HUDEP-2 (cell line): ENCODE data around the gene MAP6D1.
A peak's percentile ranks its signal among the peaks of the same experiment; 100 is the strongest.
"Not testable (repeated sequence)": the region's sequence is repeated elsewhere in the genome, so short reads cannot be mapped to it uniquely, and the experiment has no call there.

ENCODE experiments used
- DNase-seq, 76 experiments: peaks; one replicate each; lab custom pipeline; 2025; ENCODE audit not compliant: unreplicated experiment in 76 of 76; lab: John Stamatoyannopoulos, UW

The MAP6D1 gene

DNA sequence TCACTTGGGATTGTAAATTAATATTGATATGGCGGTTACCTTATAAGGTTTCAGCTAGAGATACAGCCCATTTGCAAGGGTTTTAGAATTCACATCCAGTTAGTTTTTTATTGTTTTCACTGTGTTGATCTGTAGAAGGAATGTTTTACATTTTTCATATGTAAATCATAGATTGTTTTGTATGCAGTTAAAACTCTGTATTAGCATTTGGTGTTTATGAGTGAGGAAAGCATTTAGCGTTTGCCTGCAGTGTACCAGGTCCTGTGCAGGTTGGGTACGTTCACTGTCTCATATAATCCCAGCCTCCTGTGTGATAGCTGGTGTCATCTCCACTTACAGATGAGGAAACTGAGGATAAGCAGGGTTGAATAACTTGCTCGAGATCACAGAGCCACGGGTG lies 23.8 kb downstream of the MAP6D1 start:
- DNase-seq, result no peak

DNA sequence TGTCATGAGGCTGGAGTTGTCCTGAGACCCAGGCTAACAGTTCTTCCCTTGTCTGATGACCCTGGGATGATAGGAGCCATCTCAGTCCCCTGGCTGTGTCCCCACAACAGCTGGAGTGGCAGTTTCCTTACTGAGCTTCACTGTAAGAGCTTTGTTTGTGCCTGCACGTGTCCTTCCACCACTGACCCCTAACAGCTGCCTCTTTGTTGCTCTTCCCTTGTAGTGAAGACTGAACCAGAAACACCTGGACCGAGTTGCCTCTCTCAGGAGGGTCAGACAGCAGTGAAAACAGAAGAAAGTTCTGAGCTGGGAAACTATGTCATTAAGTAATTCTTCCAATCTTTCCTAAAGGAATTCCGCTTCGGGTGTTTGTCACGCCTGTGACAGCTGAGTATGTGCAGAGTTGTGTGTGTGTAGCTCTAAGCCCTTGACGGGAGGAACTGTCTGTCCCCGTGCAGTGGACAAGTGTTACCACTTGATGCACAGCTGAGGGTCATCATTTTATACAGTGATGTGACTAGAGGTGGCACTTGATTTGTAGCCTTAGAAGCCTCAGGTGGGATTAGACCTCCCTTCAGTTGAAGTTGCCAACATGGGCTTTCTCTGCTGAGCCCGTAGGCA lies 25.0 kb downstream of the MAP6D1 start:
- DNase-seq, result no peak

DNA sequence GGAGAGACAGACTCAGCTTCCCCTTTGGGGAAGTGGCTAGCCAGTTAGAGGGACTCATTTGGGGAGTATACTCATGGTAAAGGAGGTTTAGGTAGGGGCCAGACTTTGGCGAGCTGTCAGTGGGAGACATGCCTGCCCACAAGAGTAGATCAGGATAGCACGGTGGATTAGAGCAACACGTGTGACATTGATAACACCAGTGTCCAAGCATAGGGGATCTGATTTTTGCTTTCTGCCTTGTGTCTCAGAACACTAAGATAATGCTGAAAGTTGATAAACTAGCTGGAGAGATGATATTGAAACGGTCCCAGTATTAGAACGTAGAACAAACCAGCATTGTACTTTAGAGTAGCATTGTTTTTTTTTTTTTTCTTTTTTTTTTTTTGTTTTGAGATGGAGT lies 25.9 kb downstream of the MAP6D1 start:
- DNase-seq, result peak in 36 of 76 experiments; percentile 3 to 64 (median 27)

DNA sequence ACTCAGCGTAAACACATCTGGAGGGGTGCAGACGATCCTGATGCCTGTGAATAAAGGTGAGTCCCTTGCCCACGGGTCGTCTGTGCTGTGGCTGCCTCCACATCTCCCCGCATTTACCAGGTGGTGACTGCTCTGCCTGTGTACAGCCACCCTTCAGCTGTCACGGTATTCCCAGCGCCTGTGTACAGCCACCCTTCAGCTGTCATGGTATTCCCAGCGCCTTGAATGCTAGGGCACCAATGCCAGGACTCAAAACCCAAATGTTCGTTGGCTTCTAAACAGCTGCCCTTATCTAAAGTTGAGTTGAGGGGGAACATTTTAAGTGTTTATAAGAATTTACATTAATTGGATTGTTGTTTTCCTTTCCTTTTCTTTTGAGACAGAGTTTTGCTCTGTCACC lies 27.4 kb downstream of the MAP6D1 start:
- no peak for DNase-seq

DNA sequence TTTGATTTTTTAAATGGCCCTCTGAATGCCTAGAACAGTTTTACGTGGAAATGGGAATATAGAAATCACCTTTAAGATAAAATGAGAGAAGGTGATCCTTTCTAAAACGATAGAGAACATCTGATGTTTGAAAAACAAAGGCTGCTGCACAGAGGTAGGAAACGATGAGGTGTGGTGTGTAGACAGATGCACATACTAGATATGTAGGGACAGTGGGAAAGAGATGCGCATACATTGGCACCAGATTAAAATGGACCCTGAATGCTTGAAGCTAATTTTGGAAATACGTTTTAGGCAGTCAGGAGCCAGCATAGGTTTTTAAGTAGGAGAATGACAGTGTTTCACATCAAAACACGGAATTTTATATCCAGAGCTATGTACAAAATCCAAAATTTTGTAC lies 29.0 kb downstream of the MAP6D1 start:
- DNase-seq, result no peak

DNA sequence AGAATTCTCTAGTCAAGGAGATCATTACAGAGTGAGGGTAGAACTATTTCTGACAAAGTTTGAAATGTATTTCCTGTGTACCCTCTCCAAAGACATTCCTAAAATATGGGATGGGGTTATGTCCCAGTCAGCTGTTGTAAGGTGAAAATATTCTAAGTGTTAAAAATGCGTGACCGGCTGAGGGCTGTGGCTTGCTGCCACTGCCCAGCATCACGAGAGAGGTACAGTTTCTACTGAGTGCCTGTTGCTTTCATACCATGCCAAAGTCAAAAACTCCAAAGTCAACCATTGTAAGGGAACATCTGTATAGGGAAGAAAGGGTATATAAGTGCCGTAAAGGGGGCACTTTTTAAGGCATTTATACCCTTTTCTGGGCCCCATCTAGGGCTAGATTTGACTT lies 30.9 kb downstream of the MAP6D1 start:
- DNase-seq, result no peak

DNA sequence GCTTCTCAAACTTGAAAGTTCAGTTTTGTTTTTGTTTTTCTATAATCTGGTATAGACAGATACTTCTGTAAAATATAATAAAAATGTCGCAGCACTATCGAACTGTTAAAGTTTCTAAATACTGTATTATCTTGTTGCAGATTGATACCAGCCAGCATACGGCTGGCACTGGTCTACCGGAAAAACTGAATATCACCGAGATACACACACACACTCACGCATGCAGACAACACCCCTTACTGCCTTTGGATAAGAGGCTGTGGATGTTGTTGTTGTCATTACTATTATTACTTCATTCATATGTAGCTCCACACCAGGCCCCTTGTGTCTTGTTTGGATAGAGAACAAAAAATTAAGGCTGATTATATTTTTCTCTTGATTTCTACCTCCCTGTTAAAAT lies 32.4 kb downstream of the MAP6D1 start:
- peak in 45 of 76 experiments; percentile 4 to 71 (median 28) for DNase-seq

DNA sequence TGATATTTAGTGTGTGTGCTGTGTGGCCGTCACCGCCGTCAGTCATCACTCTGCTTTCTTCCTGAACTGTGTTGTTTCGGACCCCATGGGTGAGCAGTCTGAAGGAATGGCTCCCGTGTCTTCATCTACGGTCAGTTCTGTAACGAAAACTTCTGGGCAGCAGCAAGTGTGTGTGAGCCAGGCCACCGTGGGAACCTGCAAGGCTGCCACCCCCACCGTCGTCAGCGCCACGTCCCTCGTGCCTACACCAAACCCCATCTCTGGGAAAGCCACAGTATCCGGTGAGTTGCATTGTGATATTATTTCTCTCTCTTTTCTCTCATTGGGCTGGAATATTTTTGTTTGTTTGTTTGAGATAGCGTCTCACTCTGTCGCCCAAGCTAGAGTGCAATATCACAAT lies 34.7 kb downstream of the MAP6D1 start:
- DNase-seq, result peak in 6 of 76 experiments; percentile 1 to 40 (median 7)

DNA sequence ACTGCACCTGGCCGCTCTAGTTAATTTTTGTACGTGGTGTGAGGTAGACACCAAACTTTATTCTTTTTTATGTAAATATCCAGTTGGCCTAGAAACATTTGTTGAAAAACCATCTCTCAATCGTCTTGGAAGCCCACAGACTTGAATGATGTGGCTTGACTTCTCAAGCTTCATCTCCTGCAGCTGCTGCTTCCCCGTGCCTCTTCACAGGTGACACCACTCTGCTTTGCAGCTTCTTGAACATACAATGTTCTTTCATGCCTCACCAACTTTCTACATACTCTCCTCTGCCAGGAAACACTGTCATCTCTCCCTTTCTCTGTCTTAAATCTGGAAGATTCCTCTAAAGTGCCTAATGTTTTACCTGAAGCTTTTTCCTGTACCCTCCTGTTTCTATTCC lies 35.6 kb downstream of the MAP6D1 start:
- DNase-seq, result no peak

DNA sequence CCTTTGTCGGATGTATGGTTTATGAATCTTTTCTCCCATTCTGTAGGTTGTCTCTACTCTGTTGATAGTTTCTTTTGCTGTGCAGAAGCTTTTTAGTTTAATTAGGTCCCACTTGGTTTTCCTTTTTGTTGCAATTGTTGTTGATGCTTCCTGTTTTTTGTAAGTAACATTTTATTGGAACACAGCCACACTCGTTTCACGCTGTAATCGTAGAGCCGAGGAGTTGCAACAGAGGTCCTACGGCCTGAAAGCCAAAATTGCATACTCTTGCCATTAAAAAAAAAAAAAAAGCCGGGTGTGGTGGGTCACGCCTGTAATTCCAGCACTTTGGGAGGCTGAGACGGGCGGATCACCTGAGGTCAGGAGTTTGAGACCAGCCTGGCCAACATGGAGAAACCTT lies 40.9 kb downstream of the MAP6D1 start:
- not testable (repeated sequence) for DNase-seq

DNA sequence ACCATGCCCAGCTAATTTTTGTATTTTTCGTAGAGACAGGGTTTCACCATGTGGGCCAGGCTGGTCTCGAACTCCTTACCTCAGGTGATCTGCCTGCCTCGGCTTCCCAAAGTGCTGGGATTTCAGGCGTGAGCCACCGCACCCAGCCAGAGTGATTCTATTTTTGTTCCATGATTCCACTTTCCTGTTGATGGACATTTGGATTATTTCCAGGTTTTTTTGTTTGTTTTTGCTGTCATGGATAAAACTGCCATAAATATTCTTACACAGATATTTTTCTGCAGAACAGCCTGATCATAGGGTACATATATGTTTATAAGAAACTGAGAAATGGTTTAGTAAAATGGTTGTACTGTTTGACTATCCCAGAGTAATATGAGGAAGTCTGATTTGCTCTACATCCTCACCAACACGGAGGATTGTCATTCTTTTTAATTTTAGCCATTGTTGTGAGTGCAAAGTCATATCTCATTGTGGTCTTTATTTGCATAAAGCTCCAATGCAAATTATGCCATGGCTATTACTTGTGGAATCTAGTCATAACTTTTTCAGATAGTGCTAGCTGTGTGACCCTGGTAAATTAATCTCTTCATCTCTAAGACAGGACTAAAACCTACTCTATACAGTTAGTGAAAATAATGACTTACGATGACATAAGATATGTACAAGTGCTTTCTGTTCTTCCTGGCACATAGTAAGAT lies 42.7 kb downstream of the MAP6D1 start:
- no peak for DNase-seq

DNA sequence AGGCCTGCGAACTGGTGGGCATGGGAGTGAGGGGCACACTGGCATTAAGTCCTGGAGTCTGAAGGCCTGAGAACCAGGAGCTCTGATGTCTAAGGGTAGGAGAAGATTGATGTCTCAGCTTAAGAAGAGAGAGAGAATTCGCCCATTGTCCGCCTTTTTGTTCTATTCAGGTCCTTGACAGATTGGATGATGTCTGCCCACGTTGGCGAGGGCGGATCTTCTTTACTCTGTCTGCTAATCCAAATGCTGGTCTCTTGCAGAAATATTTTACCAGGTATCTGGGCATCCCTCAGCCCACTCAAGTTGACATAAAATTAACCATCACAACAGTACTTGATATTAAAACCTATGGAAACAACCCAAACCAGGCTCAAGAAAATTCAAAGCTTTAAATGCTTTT lies 44.1 kb downstream of the MAP6D1 start:
- no peak for DNase-seq

DNA sequence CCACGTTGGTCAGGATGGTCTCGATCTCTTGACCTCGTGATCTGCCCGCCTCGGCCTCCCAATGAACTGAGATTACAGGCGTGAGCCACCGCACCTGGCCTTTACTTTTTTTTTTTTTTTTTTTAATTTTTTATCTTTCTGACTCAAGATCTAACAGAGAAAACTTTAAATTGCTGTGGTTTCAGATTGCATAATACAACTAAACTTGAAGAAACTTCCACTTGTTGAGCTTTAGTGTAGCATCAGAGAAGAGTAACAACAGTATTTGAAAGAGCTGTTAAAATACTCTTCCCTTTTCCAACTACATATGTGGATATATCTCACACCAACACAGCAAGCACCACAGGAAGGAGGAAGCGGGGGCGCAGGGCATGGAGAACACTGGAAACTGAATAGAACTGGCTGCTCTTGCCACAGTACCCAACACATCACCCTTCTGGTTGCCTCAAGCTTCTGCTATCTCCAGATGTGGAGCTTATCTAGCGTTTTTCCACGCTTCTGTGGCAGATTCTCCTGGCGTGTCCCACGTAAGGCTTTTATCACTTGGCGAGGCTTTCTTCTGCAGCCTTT lies 45.4 kb downstream of the MAP6D1 start:
- peak in 13 of 76 experiments; percentile 1 to 48 (median 8) for DNase-seq

DNA sequence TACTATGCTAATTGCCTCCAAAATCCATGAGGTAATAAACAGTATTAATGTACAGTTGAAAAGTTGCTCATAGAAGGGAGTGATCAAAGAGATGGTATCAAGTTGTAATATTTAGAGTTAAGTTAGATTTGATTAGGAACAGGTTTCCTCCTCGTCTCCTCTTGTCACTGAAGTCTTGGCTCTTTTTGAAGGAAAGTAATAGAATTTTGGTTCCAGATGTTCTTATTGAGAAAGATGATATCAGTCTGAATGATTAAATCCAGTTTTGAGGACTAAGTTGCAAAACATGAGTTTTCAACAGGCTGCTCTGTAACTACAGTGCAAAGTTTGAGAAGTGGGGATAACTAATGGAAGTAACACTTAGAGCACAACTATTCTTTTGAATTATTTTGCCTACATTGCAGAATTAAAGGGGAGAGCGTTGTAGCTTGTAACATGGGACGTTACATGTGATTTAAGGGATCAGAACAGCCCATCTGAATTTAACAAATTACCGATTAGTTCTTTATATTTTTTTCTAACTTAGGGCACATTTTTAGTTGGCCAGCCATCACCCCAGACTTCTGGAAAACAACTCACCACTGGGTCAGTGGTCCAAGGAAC lies 48.3 kb downstream of the MAP6D1 start:
- no peak for DNase-seq

DNA sequence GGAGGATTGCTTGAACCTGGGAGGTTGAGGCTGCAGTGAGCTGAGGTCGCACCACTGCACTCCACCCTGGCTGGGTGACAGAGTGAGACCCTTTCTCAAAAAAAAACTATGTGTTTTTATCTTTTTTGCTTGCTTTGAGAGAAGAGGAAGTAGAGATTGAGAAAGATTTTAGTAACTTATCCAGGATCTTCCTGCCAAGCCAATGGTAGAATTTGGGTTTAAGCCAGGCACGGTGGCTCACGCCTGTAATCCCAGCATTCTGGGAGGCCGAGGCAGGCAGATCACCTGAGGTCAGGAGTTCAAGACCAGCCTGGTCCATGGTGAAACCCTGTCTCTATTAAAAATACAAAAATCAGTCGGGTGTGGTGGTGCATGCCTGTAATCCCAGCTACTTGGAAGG lies 48.9 kb downstream of the MAP6D1 start:
- not testable (repeated sequence) for DNase-seq

DNA sequence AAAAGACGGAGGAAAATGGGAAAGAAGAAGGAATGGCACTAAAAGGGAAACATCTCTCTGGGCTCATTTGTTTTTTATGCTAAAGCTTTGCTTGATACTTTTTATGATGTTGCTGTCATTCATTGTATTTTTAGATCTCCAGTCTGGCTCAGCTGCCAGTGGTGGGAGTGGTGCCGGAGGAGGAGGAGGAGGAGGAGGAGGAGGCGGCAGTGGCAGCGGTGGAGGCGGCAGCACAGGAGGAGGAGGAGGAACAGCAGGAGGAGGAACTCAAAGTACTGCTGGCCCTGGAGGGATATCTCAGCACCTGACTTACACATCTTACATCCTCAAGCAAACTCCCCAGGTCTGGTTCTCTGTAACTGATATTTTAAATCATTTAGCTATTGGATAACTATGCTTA lies 49.6 kb downstream of the MAP6D1 start:
- DNase-seq, result peak in 40 of 76 experiments; percentile 2 to 62 (median 23)

DNA sequence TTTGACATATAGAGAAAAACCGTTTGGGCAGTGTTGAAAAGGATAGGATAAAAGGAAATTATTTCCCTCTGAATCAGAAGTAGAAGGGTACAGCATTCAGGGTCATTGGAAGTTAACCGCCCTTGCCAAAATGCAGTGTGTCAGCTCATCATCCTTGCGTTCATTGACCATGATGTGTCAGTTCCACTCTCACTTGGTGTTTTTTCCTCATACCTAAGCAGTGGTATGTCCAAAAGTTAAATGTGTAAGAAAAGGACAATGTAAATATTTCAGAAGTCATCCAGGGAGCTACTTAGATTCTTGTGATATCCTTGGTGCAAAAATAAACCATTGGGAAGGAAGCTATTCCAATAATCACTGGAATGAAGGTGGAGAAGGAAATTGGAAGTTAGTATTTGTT lies 50.7 kb downstream of the MAP6D1 start:
- no peak for DNase-seq

DNA sequence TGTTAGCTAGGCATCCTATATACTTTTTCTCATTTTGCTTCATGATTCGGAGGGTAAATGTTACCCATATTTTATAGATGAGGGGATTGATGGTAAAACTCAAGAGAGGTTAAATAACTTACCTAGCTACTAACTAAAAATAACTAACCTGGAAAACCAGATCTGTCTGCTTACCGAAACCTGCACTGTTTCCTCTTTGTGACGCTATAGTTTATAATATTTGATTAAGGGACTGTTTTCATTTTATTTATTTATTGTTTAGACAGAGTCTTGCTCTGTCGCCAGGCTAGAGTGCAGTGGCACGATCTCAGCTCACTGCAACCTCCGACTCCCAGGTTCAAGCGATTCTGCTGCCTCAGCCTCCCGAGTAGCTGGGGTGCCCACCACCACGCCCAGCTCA lies 55.9 kb downstream of the MAP6D1 start:
- DNase-seq, result no peak

DNA sequence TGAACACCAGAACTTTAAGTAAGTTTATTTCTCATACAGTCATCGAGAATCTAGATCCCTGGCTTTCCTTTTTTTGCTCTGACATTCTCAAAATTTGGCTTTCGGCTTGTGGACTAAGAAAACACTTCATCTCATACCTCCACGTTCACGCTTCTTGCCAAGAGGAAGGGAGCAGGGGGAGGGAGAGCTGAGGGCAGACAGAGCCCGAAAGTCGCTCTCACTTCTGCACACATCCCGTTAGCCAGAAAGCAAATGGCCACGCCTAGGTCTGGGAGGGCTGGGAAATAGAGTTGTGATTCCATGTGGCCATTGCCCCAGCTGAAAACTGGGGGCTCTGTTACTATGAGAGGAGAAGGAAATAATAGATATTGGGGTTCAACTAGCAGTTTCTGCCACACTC lies 57.3 kb downstream of the MAP6D1 start:
- no peak for DNase-seq

DNA sequence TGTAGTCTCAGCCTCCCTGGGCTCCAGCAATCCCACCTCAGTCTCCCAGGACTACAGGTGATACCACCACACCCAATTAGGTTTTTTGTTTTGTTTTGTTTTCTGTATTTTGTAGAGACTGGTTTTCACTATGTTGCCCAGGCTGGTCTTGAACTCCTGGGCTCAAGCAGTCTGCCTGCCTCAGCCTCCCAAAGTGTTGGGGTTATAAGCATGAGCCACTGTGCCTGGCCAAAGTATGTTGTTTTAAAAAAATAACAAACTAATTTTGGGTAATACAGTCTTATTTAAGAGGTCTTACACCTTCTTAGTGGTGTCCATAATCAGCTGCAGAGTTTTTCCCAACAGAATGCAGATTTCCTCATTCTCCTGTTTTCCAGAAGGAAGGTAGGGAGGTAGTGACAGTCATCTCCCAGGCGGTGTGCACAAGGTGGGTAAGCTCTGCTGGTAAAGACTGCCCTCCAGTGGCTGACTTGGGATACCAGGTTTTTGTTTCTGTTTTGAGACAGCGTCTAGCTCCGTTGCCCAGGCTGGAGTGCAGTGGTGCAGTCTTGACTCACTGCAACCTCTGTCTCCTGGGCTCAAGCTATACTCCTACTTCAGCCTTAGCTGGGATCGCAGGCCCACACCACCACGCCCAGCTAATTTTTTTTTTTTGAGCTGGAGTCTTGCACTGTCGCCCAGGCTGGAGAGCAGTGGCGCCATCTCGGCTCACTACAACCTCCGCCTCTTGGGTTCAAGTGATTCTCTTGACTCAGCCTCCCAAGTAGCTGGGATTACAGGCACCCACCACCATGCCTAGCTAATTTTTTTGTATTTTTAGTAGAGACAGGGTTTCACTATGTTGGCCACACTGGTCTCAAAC lies 58.4 kb downstream of the MAP6D1 start:
- DNase-seq, result peak in 64 of 76 experiments; percentile 1 to 72 (median 39)

DNA sequence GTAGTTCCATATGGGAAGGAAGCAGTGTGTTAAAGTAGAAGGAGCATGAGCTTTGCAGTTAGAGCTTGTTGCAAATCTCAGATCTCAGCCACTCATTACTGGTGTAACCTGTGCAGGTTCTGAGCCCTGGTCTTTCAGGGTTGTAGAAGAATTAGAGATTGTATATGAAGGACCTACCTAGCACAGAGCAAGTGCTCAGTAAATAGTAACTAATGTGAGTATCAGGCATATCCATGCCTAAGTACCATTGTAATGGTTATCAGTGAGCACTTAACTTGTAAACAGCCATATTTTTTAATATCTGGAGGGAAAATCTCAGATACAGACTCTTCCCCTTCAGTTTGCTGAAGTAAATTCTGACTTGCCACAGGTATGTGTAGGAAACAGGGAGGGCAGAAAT lies 59.3 kb downstream of the MAP6D1 start:
- no peak for DNase-seq
